ENCODE results near the gene GPR27. TPM values are rescaled to one million over a fixed set of nuclear protein-coding genes. Genes with fewer than 3 reads are reported as not detected.

The GPR27 gene
- total RNA-seq, 1 donor from 2014 or later = 7.1 TPM

DNA sequence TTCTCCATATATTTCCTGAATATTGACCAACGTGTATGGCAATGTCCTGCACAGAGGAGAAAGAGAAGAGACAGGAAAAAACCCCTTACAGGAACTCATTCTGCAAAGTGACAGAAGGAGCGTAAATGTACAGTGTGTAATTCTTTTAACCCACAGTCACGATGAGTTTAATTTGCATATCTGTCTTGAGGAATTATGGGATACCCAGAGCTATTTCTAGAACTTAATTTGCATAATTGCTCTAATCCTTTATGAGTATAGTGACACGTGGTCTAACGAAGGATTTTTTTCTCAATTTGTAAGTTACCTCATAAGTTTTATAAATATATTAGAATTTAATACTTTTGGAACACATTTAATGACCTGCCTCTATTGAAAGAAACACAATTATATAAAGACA lies 9.8 kb downstream of the GPR27 start:
- no peaks in the 10 kb centered on the region for H3K9me3 Mint-ChIP-seq
- no peak overlapping the region for H3K27ac Mint-ChIP-seq
- TF ChIP-seq CTCF (conservative IDR thresholded peaks at IDR 0.05) = no peak
- peaks cover 48% of the 10 kb centered on the region for H3K27me3 Mint-ChIP-seq
- H3K36me3 Mint-ChIP-seq = no peaks in the 10 kb centered on the region
- no peak for DNase-seq (ENCODE audit: extremely low spot score, unreplicated experiment)
- no peaks in the 10 kb centered on the region for H3K4me1 Mint-ChIP-seq (ENCODE audit: unreplicated experiment)
- H3K4me3 Mint-ChIP-seq = no peak overlapping the region

DNA sequence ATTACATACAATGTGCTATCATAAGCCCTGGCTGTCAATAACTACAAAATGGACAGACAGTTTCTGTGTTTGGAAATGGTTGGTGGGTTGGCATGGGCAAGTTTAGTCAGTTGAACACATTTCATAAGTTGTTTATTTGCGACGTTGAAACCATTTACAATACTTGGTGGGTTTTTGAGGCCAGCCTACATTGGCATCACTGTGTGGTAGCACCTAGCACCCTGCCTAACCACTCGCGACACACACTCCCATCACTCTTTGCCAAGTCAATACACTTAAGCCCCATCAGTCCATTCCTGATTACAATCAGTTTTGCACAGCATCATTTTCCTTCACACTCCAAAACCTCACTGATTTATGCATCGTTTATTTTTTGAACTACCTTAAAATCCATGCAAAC lies 17.5 kb downstream of the GPR27 start:
- no peak for TF ChIP-seq CTCF (conservative IDR thresholded peaks at IDR 0.05)
- Mint-ChIP-seq H3K9me3 (no peaks in the 10 kb centered on the region), H3K4me1 (ENCODE audit: unreplicated experiment) (no peaks in the 10 kb centered on the region), H3K27me3 (peaks cover 44% of the 10 kb centered on the region), H3K27ac (no peak overlapping the region), H3K36me3 (no peaks in the 10 kb centered on the region), H3K4me3 (no peak overlapping the region)
- no peak for DNase-seq (ENCODE audit: extremely low spot score, unreplicated experiment)

DNA sequence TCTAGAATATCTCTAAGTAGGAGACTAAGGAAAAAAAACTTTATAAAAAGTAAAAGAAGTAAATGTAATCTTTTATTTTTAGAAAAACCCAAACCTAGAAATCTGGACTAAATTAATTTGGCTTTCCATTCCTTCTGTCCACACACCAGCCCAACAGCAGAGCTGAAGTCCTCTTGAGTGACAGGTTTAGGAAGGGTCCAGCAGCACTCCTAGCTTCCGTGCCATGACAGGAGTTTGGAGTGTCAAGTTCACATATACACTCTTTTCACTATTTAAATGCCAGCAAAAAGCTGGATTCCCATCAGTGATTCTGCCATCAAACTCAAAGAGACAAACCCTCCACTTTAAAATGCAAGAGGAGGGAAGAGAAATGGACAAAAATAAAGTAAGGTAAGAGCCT lies 18.2 kb downstream of the GPR27 start:
- H3K9me3 Mint-ChIP-seq = no peaks in the 10 kb centered on the region
- TF ChIP-seq CTCF (conservative IDR thresholded peaks at IDR 0.05) = no peak
- H3K4me3 Mint-ChIP-seq = no peak overlapping the region
- no peaks in the 10 kb centered on the region for H3K4me1 Mint-ChIP-seq (ENCODE audit: unreplicated experiment)
- H3K27me3 Mint-ChIP-seq = peaks cover 41% of the 10 kb centered on the region
- H3K27ac Mint-ChIP-seq = no peak overlapping the region
- H3K36me3 Mint-ChIP-seq = no peaks in the 10 kb centered on the region
- DNase-seq (ENCODE audit: extremely low spot score, unreplicated experiment) = no peak

GRCh38 chr3:71776538-71776937 lies 22.9 kb downstream of the GPR27 start:
- Mint-ChIP-seq H3K36me3 (no peaks in the 10 kb centered on the region), H3K27me3 (peaks cover 54% of the 10 kb centered on the region), H3K4me1 (ENCODE audit: unreplicated experiment) (no peaks in the 10 kb centered on the region), H3K27ac (no peak overlapping the region), H3K9me3 (no peaks in the 10 kb centered on the region), H3K4me3 (no peak overlapping the region)
- no peak for TF ChIP-seq CTCF (conservative IDR thresholded peaks at IDR 0.05)
- no peak for DNase-seq (ENCODE audit: extremely low spot score, unreplicated experiment)

DNA sequence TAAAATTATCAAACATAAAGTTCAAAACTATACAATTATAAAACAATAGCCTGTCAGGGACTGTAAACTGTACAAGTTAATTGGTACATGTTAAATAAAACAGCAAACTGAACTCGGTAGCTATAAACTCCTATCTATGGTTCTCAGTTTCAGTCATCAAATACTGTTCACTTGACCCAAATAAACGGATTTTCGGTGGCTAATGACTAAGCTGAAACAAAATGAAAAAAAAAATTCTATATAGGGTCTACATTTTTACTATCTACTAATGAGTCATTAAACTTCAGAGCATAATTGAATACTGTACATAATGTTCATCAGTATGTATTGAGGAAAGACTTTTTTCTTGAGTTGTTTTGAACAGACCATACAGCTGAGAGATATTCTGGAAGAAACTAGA lies 24.7 kb downstream of the GPR27 start:
- DNase-seq (ENCODE audit: extremely low spot score, unreplicated experiment) = no peak
- no peaks in the 10 kb centered on the region for H3K4me1 Mint-ChIP-seq (ENCODE audit: unreplicated experiment)
- H3K4me3 Mint-ChIP-seq = no peak overlapping the region
- H3K27ac Mint-ChIP-seq = no peak overlapping the region
- TF ChIP-seq CTCF (conservative IDR thresholded peaks at IDR 0.05) = no peak
- H3K27me3 Mint-ChIP-seq = peaks cover 68% of the 10 kb centered on the region
- H3K36me3 Mint-ChIP-seq = no peaks in the 10 kb centered on the region
- H3K9me3 Mint-ChIP-seq = no peaks in the 10 kb centered on the region
